Neural progenitor cell (in vitro differentiated cells): ENCODE data around the gene TAF11. TPM values are rescaled to one million over a fixed set of nuclear protein-coding genes. Genes with fewer than 3 reads are reported as not detected.

Experiments used
- DNase-seq: peaks from one replicate; pipeline ENCODE4 v3.0.0-alpha.2; 2016; ENCODE audit warnings: low spot score
- H2AFZ ChIP-seq: fragments of 200-600 bp; sonication (generic); replicated peaks from 2 replicates; pipeline ENCODE4 v1.6.1; 2016; ENCODE audit warnings: antibody characterized with exemption
- H3F3A ChIP-seq: fragments of 200-600 bp; sonication (generic); 2 replicates; pipeline ENCODE4 v1.6.1; 2016; ENCODE audit warnings: antibody characterized with exemption, low read depth
- H3K27ac ChIP-seq: fragments of 200-600 bp; sonication (generic); 2 replicates; pipeline ENCODE4 v1.5.1; 2016; ENCODE audit warnings: mild to moderate bottlenecking
- H3K27me3 ChIP-seq: fragments of 200-600 bp; sonication (generic); 2 replicates; pipeline ENCODE4 v1.6.1; 2016; ENCODE audit warnings: mild to moderate bottlenecking, moderate library complexity
- H3K36me3 ChIP-seq: fragments of 200-600 bp; sonication (generic); 2 replicates; pipeline ENCODE4 v1.5.1; 2016
- H3K4me1 ChIP-seq: fragments of 200-600 bp; sonication (generic); 2 replicates; pipeline ENCODE4 v1.6.1; 2016; ENCODE audit warnings: mixed run types
- H3K4me2 ChIP-seq: fragments of 200-600 bp; sonication (generic); 2 replicates; pipeline ENCODE4 v1.6.1; 2016
- H3K4me3 ChIP-seq: fragments of 200-600 bp; sonication (generic); 2 replicates; pipeline ENCODE4 v1.5.1; 2016
- H3K79me2 ChIP-seq: fragments of 200-600 bp; sonication (generic); 2 replicates; pipeline ENCODE4 v1.6.1; 2016; ENCODE audit warnings: low read depth
- H3K9ac ChIP-seq: fragments of 200-600 bp; sonication (generic); 2 replicates; pipeline ENCODE4 v1.6.1; 2016
- H3K9me3 ChIP-seq: fragments of 200-600 bp; sonication (generic); 2 replicates; pipeline ENCODE4 v1.5.1; 2016; ENCODE audit warnings: low read depth
- H4K20me1 ChIP-seq: fragments of 200-600 bp; sonication (generic); 2 replicates; pipeline ENCODE4 v1.6.1; 2016; ENCODE audit warnings: low read depth
- H3K27ac Mint-ChIP-seq: 3 replicates; pipeline ENCODE4 v1.8.0; 2021; ENCODE audit warnings: mixed read lengths
- H3K27me3 Mint-ChIP-seq: 2 replicates; pipeline ENCODE4 v1.8.0; 2022; ENCODE audit warnings: low read depth, mild to moderate bottlenecking, inconsistent platforms, moderate library complexity, mixed read lengths; ENCODE audit not compliant: insufficient read depth
- H3K36me3 Mint-ChIP-seq: 3 replicates; pipeline ENCODE4 v1.8.0; 2021; ENCODE audit warnings: mixed read lengths
- H3K4me1 Mint-ChIP-seq: 3 replicates; pipeline ENCODE4 v1.8.0; 2021; ENCODE audit warnings: mixed read lengths
- H3K4me3 Mint-ChIP-seq: 3 replicates; pipeline ENCODE4 v1.8.0; 2021; ENCODE audit warnings: mild to moderate bottlenecking, moderate library complexity, mixed read lengths
- H3K9me3 Mint-ChIP-seq: 3 replicates; pipeline ENCODE4 v1.8.0; 2020; ENCODE audit warnings: mixed read lengths
- EZH2 ChIP-seq: fragments of 200-600 bp; sonication (generic); IDR thresholded peaks from 2 replicates; pipeline ENCODE4 v1.6.1; 2017; ENCODE audit warnings: antibody characterized with exemption, mild to moderate bottlenecking, moderate library complexity
- EZH2phosphoT487 ChIP-seq: fragments of 200-600 bp; sonication (generic); IDR thresholded peaks from 2 replicates; pipeline ENCODE4 v1.6.1; 2017; ENCODE audit warnings: antibody characterized with exemption
- total RNA-seq: library from RNA; depleted of rRNA; stranded (reverse); fragments of >200 nt; gene quantifications from 2 replicates; pipeline ENCODE4 v1.2.3, GENCODE V29; 2015; ENCODE audit warnings: low replicate concordance
- TF ChIP-seq, protein P1 (sequence below): fragments of 200-600 bp; sonication (generic); IDR thresholded peaks from 2 replicates; pipeline ENCODE4 v1.5.1; 2017; ENCODE audit warnings: antibody characterized with exemption, mild to moderate bottlenecking

The TAF11 gene
- total RNA-seq, 1 donor from 2014 or later, result 75.0 TPM

DNA sequence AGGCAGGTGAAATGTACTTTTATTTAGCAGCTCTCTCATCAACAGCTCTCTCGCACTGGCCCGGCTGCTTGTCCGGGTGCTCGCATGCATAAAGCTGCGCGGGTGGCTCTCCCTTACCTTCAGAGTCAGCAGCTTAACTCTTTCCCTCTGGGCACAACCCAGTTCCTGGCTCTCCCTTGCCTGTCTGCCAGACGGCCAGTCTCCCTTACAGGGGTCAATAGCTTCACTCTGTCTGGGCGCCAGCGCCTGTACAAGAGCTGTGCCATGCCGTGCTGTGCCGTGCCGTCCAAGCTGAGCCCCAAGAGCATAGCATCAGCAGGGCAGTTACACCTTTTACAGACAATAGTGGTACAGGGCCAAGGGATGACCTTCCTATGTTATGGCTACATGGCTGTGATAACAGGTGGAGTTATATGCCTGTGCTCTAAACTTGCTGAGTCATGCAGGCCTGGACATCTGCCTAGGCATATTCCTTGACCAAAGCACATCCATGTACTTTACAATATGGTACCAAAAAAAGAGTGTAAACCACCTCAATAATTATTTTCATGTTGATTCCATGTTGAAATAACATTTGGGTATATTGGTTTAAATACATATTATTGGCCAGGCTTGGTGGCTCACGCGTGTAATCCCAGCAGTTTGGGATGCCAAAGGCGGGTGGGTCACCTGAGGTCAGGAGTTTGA lies 48.0 kb downstream of the TAF11 start:
- Histone ChIP-seq H3K4me1 (no peaks in the 10 kb centered on the region), H3K27me3 (no peaks in the 10 kb centered on the region), H3K79me2 (no peaks in the 10 kb centered on the region), H3K9me3 (no peaks in the 10 kb centered on the region), H4K20me1 (no peaks in the 10 kb centered on the region), H3K4me2 (no peak overlapping the region), H3F3A (no peaks in the 10 kb centered on the region), H3K4me3 (no peak overlapping the region), H3K36me3 (no peaks in the 10 kb centered on the region), H2AFZ (no peak overlapping the region), H3K9ac (no peak overlapping the region), H3K27ac (no peak overlapping the region)
- no peak overlapping the region for H3K27ac Mint-ChIP-seq
- no peak for DNase-seq
- H3K4me3 Mint-ChIP-seq, result no peak overlapping the region
- no peak for TF ChIP-seq EZH2
- no peak for TF ChIP-seq EZH2phosphoT487
- TF ChIP-seq, protein P1, sequence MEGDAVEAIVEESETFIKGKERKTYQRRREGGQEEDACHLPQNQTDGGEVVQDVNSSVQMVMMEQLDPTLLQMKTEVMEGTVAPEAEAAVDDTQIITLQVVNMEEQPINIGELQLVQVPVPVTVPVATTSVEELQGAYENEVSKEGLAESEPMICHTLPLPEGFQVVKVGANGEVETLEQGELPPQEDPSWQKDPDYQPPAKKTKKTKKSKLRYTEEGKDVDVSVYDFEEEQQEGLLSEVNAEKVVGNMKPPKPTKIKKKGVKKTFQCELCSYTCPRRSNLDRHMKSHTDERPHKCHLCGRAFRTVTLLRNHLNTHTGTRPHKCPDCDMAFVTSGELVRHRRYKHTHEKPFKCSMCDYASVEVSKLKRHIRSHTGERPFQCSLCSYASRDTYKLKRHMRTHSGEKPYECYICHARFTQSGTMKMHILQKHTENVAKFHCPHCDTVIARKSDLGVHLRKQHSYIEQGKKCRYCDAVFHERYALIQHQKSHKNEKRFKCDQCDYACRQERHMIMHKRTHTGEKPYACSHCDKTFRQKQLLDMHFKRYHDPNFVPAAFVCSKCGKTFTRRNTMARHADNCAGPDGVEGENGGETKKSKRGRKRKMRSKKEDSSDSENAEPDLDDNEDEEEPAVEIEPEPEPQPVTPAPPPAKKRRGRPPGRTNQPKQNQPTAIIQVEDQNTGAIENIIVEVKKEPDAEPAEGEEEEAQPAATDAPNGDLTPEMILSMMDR, result no peak
- H3K27me3 Mint-ChIP-seq, result no peaks in the 10 kb centered on the region
- no peaks in the 10 kb centered on the region for H3K9me3 Mint-ChIP-seq
- H3K4me1 Mint-ChIP-seq, result no peaks in the 10 kb centered on the region
- H3K36me3 Mint-ChIP-seq, result peaks cover 6% of the 10 kb centered on the region

DNA sequence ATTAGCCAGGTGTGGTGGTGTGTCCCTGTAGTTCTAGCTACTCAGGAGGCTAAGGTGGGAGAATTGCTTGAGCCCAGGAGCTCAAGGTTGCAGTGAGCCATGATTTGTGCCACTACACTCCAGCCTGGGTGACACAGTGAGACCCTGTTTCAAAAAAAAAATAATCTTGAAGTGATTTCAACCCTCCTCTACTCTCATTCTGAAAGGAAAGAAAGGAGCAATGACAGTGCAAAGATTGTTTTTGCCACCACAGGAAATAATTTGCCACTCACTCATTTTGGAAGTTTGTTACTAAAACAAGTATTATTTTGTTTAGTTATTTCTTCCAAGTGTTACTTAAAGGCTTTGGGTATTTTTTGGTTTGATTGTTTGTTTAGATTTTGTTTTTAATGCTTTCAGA lies 50.3 kb downstream of the TAF11 start:
- H3K4me1 Mint-ChIP-seq, result no peaks in the 10 kb centered on the region
- H3K27ac Mint-ChIP-seq, result no peak overlapping the region
- Histone ChIP-seq H3K9me3 (no peaks in the 10 kb centered on the region), H3F3A (no peaks in the 10 kb centered on the region), H3K27ac (no peak overlapping the region), H3K4me1 (no peaks in the 10 kb centered on the region), H2AFZ (no peak overlapping the region), H3K27me3 (no peaks in the 10 kb centered on the region), H3K4me2 (no peak overlapping the region), H3K79me2 (no peaks in the 10 kb centered on the region), H3K4me3 (no peak overlapping the region), H4K20me1 (no peaks in the 10 kb centered on the region), H3K36me3 (no peaks in the 10 kb centered on the region), H3K9ac (no peak overlapping the region)
- DNase-seq, result no peak
- no peak overlapping the region for H3K4me3 Mint-ChIP-seq
- H3K9me3 Mint-ChIP-seq, result no peaks in the 10 kb centered on the region
- H3K36me3 Mint-ChIP-seq, result peaks cover 11% of the 10 kb centered on the region
- TF ChIP-seq, protein P1, result no peak
- no peak for TF ChIP-seq EZH2phosphoT487
- no peak for TF ChIP-seq EZH2
- H3K27me3 Mint-ChIP-seq, result no peaks in the 10 kb centered on the region

DNA sequence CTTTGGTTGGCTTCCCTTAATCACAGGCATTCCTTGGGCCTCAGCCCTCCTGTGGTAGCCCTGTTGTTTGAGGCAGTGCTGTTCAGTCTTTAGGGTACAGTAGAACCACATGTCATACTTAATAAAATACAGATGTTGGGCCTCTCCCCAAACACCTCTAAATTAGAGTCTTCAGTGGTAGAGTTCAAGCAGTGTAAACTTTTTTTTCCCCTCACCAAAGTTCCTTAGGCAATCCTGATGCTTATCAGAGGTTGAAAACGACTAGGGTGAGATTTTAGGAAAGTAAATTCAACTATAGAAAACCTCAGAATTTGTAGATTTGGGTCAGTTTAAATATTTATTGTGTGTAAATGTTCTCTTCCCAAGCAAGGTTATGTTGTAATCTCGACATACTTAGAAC lies 51.4 kb downstream of the TAF11 start:
- no peaks in the 10 kb centered on the region for H4K20me1 ChIP-seq
- H2AFZ ChIP-seq, result no peak overlapping the region
- Mint-ChIP-seq H3K4me1 (no peaks in the 10 kb centered on the region), H3K27ac (no peak overlapping the region), H3K36me3 (peaks cover 11% of the 10 kb centered on the region), H3K4me3 (no peak overlapping the region), H3K27me3 (no peaks in the 10 kb centered on the region), H3K9me3 (no peaks in the 10 kb centered on the region)
- H3K27me3 ChIP-seq, result no peaks in the 10 kb centered on the region
- no peak overlapping the region for H3K4me2 ChIP-seq
- H3K4me1 ChIP-seq, result no peaks in the 10 kb centered on the region
- H3K4me3 ChIP-seq, result no peak overlapping the region
- no peak for DNase-seq
- H3K79me2 ChIP-seq, result no peaks in the 10 kb centered on the region
- H3F3A ChIP-seq, result no peaks in the 10 kb centered on the region
- no peaks in the 10 kb centered on the region for H3K9me3 ChIP-seq
- H3K27ac ChIP-seq, result no peak overlapping the region
- TF ChIP-seq, protein P1, result no peak
- TF ChIP-seq EZH2 (no peak), EZH2phosphoT487 (no peak)
- no peaks in the 10 kb centered on the region for H3K36me3 ChIP-seq
- H3K9ac ChIP-seq, result no peak overlapping the region
